HG03045 (cell line): ENCODE measurements around the gene KRTAP10-6.
"Not testable (repeated sequence)": the region's sequence is repeated elsewhere in the genome, so short reads cannot be mapped to it uniquely, and the experiment has no call there.

Source experiments
- ATAC-seq: cut with Tn5 transposase; IDR thresholded peaks from one replicate; pipeline ENCODE4 v1.9.1; 2021; ENCODE audit warnings: mild to moderate bottlenecking, moderate library complexity; ENCODE audit not compliant: unreplicated experiment

Gene KRTAP10-6

GRCh38 chr21:44600118-44600978 is 8.0 kb upstream of the KRTAP10-6 start, which contains the start of gene KRTAP10-7:
Gene KRTAP10-7 (plus strand): TSS chr21:44600597. CDS start chr21:44600622, 25 bp downstream.
- ATAC-seq = not testable (repeated sequence)

DNA sequence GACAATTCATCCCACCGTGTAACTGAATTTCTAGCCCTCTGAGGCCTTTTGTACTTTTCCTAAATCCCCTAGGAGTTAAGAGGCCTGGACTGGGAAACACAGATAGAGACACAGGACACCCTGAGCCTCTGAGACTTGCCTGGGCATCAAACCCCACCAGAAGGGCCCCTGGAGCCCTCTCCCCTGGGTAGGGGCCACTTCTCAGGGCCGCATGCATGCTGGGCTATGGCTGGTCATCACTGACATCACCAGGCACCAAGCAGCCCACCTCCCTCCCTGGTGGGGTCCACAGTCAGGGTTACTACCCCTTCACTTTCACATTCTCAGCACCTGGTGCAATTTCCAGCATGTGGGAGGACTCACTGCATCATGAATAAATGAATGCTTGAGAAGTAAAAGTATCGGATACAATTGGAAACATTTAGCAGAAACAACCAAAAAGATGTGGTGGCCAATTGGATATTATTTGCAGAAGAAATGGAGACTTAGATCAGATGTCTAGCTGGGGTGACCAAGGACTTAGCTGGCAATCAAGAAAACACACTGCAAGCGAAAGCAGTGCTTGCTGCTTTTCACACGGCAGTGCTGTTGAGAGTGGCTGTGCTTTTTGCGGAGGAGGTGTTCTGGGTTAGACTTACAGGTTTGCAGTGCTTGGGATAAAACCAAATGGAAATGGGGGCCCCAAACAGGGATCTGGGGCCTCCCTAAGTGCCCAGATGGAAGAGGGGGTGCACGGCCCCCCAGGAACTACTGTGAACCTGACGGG is 7.1 kb upstream of the KRTAP10-6 start:
- no peak for ATAC-seq

- no peak for ATAC-seq
Observed at GRCh38 chr21:44598061-44598460, 5.8 kb upstream of the KRTAP10-6 start.

DNA sequence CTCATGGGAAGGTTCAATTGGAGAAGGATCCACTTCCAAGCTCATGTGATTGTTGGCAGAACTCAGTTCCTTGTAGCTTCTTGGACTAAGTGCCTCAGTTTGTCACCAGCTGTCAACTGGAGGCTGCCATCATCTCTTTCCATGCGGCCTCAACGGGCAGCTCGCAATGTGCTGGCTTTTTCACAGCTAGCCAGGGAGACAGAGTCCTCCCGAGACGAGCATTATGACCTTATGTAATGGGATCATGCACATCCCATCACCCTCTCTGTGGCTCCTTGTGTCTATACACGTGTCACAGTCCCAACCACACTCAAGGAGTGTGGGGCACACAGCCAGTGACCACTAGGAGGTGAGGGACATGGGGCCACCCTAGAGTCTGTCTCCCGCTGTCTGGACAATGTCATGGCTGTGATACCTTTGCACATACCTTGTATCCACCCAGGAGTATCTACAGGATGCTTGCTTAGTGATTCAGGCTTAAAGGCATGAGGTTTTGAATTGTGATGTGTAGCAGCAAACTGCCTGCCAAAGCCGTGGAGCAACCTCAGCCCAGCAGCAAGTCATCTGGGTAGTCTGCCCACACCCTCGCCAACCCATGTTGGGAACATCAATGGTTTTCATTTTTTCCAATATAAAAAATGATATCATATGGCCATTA is 3.9 kb upstream of the KRTAP10-6 start:
- no peak for ATAC-seq

- no peak for ATAC-seq
Observed at GRCh38 chr21:44595524-44595923, 3.2 kb upstream of the KRTAP10-6 start.

DNA sequence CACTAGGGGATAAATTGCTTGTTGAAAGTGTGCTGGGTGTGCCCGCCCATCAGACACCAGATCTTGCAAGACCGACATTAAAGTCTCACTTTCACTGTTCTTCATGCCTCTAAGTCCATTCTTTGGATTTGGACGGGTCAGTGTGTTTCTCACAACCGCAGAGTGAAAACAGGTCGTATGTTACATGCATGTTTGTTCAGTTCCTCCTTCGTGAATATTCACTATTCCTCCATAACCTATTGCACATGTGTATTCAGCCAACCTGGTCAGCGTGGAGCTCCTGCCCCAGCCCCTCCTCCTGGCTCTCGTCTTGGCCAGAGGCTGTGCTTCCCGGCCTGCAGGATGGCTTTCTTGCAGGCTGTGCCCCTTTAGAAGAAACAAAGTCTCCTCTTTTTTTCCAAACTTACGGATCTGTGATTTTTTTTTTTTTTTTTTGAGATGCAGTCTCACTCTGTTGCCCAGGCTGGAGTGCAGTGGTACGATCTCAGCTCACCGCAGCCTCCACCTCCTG is 2.2 kb upstream of the KRTAP10-6 start:
- no peak for ATAC-seq

- ATAC-seq = no peak
Observed at GRCh38 chr21:44593598-44594405, 1.5 kb upstream of the KRTAP10-6 start.

DNA sequence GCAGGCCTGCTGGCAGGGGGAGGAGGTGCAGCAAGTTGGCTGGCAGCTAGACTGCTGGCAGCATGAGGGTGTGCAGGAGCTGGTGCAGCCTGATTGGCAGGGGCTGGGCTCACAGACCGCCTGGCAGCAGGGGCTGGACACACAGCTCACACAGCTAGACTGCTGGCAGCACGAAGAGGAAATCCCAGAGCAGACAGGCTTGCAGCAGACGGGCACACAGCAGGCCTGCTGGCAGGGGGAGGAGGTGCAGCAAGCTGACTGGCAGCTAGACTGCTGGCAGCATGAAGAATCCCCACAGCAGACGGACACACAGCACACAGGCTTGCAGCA is 539 bp downstream of the KRTAP10-6 start:
- ATAC-seq = not testable (repeated sequence)

GRCh38 chr21:44590897-44591800 is 1.2 kb downstream of the KRTAP10-6 start:
- ATAC-seq = not testable (repeated sequence)

GRCh38 chr21:44590311-44590721 is 2.0 kb downstream of the KRTAP10-6 start:
- no peak for ATAC-seq

- no peak for ATAC-seq
Observed at GRCh38 chr21:44589586-44590305, 2.6 kb downstream of the KRTAP10-6 start.

- no peak for ATAC-seq
Observed at GRCh38 chr21:44589094-44589493, 3.2 kb downstream of the KRTAP10-6 start.

- ATAC-seq = no peak
Observed at GRCh38 chr21:44585892-44586291, 6.4 kb downstream of the KRTAP10-6 start.

- ATAC-seq = no peak
Observed at GRCh38 chr21:44583800-44584147, 8.5 kb downstream of the KRTAP10-6 start.

- no peak for ATAC-seq
Observed at GRCh38 chr21:44583089-44583799, 9.1 kb downstream of the KRTAP10-6 start.

DNA sequence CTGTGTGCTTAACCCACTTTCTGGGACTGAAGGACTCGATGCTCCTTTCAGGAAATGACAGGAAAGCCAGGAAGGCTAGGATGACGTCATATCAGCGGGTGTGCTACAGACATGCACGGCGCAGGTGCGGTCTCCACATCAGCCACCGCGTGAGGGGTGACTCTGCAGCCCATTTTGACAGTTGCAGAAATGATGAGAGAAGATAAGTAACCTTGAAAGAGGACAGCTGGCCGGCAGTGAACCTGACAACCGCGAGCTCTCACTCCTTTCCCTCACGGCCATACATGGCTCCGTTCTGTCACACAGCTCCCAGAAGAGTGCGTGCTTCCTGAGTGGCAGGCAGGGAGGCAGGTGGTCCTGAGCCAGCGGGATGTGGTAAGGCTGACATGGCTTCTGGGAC is 10.2 kb downstream of the KRTAP10-6 start:
- no peak for ATAC-seq

DNA sequence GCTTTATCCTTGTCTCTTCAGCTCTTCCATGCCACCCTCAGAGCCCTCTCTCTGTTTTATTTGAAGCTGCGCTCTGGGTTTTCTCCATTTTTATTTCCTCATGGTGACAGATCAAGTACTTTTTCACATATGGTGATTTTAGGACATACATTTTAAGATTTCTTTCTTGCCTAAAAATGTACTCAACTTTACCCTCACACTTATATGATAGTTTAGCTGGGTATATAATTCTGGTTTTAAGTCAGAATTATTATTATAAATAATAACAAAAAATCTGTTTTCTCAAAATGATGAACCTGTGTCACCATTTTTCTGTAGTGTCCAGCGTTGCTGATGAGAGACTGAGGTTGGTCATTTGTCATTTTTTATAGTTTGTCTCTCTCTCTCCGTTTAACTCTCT is 11.1 kb downstream of the KRTAP10-6 start:
- no peak for ATAC-seq

DNA sequence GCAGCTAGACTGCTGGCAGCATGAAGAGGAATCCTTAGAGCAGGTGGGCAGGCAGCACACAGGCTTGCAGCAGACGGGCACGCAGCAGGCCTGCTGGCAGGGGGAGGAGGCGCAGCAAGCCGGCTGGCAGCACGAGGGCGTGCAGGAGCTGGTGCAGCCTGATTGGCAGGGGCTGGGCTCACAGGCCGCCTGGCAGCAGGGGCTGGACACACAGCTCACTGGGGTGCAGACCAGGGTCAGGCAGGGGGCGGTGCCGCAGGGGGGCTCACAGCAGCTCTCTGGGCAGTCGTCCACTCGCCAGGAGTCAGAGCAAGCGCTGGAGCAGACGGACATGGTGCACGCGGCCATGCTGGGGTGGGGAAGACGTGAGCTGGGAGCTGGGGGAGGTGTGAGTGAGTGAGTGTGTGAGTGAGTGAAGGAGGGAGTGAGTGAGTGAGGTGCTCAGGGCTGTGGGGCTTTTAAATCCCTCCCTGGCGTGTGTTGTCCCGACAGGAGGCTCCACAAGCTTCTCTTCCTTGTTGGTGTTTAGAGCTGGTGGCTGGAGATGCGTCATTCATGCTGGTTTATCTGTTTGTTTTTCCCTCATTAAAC is 12.0 kb downstream of the KRTAP10-6 start, which contains the start of gene KRTAP10-5:
Gene KRTAP10-5, minus strand, starts transcription at position 374 of the 591 bp plus-strand sequence. Its CDS starts 26 bp downstream, at position 348.
- ATAC-seq = not testable (repeated sequence)
